M059J (cell line): ENCODE results near the gene CELSR1. TPM values are rescaled to one million over a fixed set of nuclear protein-coding genes. Genes with fewer than 3 reads are reported as not detected.

Source experiments
- DNase-seq: peaks from one replicate; pipeline ENCODE4 v3.0.0-alpha.2; 2012; ENCODE audit warnings: low read depth
- total RNA-seq: library from RNA; depleted of rRNA; stranded (reverse); fragments of >200 nt; shearing (Covaris generic); gene quantifications from 2 replicates; pipeline ENCODE4 v1.2.3, GENCODE V29; 2014

CELSR1 gene
- total RNA-seq, 1 experiment from 2014 or later, result 11.8 TPM

DNA sequence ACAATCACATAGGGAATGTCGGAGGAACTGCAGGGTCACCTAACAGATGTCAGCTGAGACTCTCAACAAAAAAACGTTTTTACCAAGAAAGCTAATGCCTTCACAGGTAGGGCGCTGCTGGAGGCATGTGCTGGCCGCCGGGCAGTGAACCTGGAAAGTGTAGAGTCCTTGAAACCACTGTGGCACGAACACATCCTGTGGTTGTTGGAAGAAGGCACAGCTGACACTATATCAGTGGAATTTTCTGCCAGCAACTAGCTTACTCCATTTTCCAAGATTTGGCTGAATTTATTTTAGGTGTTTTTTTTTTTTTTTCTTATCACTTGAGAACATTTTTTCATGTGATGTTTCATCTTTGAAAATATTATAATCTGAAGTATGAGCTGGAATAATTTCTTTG lies 187.7 kb downstream of the CELSR1 start:
- no peak for DNase-seq

DNA sequence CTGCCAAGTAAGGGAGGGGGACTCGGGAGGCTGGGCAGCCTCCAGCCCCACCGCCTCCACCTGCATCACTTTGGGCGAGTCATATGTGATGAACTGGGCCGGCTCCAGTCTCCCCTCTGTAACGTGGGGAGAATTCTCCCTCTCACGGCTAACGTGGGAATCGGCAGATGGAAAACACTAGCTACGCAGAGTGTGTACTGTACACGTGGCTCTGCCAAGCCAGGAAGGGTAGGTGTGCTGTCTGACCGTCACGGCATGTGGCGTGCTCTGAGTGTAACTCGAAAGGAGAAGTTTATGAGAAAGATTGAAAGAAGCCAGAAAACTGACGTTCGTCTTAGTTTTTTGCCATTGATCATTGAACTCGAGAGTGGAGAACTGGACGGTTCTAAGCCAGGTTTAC lies 188.2 kb downstream of the CELSR1 start:
- DNase-seq, result no peak

DNA sequence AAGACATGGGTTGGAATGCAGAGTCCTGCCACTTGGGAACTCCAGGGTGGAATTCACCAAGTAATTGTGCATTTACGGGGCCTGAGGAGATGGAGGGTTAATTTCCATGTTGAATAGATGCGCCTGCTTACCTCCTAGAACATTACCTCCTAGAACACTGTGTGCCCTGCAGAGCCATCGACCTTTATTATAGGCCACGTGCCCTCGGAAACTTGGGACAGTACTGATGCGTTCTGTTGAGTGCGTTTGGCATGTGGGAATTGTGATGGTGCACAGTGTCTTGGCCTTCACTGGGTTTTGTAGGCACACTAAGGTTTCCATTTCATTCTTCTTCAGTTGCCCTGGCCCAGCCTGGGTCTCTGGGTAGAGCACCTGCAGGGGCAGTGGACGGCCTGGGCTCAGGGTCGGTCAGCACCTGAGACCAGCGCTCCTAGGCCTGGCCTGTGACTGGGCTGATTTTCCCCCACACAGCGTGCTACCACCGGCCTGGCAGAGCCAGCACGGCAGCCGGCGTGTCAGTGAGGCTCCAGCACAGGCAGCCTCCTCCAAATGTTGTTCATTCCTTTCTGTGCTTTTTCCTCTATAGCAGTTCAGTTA lies 189.2 kb downstream of the CELSR1 start:
- no peak for DNase-seq

DNA sequence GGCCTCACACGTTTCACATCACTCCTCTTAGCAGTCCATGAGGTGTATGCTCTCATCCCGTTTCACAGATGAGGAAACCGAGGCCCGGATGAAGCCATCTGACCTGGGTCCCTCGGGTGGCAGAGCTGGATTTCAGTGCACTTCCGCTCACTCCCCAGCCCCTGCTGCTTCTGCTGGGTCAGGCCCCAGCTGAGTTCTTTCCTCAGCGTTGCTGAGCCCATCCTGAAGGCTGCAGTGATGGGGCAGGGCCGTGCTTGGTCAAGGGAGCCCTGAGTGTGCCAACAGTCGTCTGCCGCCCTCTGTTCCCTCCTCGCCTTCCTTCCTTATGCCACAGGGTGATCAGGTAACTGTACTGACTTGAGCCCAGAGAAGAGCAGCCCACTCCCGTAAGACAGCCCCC lies 189.8 kb downstream of the CELSR1 start:
- no peak for DNase-seq

DNA sequence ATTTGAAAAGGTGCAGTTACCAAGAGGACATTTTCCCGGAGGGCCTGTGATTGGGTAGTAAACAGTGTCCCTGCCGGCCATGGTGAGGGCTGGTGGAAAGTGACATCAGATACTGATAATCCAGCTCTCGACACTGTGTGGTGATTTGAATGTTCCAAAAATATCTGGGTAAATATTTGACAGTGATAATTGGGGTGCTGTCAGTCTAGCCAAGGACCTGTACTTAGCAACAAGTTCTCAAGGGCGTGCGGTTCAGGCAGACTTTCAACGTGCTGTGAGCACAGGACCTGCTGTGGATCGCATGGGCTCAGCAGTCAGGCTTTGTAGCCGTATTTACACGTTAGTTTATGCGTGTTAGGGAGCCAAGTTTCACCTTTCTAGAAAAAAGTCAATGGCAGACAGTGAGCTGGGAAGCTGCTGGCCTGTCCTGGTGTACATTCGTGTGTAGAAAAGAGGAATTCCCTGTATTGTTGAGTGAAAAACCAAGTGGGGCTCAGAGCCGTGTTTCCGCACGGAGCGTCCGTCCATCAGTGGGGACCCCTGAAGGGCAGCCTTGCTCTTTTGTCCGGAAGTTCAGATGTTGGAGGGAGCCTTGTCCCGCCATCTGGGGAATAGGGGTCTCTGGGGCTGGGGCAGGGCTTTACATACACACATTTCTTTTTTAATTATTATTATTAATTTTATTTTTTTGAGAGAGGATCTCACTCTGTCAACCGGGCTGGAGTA lies 190.6 kb downstream of the CELSR1 start:
- DNase-seq, result no peak

DNA sequence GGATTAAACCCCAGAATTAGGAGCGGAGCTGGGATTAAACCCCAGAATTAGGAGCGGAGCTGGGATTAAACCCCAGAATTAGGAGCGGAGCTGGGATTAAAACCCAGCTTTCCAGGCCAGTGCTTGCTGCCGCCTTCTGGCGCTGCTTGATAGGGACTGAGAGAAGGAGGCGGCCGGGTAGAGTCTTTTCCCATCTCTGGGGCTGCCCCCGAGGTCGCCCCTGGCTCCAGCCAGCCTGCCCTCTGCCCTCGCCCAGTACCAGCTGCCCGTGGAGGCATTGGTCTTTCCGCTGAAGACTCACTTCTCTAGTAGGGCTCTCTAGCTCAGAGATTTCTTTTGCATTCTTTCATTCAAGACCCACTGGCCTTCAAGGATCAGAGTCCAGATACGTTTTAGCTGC lies 196.7 kb downstream of the CELSR1 start:
- no peak for DNase-seq

DNA sequence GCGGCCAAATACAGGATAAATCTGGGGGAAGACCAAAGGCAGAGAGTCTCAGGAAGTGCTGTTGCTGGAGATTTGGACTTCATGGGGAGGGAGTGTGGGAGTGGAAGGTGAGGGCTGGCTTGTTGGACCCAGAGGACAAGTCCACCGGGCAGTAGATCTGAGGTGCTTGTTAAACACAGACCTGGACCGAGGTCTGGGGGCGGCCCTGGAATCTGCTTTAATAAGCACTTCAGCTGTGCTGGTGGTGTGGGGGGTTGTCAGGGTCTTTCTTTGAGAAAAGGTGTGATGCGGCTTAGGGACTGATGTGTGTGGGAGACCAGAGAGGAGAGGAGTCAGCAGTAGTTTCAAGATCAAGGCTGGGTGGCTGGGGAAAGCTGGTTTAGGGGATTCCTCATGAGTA lies 197.5 kb downstream of the CELSR1 start:
- DNase-seq, result no peak

DNA sequence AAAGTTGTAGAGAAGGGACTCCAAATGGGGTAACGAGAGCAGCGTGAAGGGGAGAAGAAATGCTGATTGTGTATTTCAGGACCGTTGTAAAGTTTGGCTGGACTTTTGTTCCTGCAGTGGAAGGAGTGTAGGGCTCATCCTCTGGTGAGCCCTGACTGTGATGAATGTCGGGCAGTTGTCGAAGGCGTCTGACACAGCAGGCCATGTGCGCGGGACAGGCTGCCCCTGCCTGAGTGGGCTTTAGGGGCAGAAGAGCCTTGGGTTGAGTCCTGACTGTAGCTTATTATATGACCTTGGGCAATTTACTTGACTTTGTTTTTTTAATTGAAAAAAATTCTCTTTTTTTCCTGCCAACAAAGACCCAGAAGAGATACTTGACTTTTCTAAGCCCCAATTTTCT lies 198.8 kb downstream of the CELSR1 start:
- DNase-seq, result no peak

DNA sequence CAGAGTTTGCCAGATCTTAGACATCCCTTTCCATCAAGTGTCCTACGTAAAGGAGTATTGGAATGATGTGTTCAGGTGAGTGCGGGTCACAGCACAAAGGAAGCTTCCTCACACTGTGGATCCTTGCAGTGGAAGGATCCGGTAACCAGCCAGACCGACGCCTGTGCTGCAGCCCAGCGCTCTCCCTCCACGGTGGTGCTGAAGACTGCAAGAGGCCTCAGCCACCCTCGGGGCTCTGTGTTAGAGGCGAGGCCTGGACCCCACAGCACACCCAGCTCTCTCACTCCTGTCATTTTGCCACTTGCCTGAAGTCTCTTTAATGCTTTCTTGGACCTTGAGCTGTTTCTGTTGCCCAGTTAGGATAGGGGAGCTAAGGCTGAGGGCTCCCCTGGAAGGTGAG lies 199.6 kb downstream of the CELSR1 start:
- DNase-seq, result no peak

DNA sequence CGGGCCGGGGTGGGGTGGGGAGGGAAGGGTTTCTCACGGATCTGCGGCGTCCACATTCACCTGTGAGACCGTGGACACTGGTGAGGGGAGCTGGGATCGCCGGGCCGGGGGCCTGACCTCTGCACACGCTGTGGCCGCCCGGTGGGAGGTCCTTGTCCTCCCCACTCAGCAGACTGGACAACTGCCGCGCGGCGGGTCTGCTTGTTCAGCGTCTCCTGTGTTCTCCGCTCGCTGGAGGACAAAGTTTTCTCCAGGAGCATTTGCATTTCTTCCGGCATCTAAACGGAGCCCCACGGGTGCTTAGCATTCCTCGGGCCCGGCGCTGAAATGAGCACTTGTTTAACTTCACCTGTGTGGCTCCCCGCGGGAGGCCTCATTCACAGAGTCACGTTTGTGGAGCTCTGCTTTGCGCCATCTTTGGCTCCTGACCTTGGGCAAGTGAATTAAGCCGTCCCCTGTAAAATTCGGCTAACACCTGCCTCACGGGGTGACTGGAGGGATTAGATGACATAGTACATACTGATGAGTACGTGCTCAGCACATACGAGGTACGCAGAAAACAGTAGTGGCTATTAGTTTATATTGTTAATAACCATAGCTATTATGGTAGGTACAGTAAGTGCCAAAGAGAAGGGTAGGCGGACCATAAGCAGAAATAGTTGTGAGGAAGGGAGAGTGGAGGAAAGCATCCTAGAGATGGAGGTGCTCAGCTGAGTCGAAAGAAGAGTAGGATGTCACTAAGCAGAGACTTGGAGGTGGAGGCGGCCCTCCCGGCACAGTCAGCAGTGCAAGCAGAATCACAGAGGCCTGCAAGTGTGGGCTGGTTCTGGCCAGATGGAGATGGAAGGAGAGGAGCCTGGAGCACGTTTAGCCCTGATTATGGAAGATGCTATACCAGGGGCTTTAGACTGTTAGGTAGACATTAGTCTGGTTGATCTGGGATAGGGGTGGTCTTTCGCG lies 201.0 kb downstream of the CELSR1 start:
- peak; percentile 15 for DNase-seq

DNA sequence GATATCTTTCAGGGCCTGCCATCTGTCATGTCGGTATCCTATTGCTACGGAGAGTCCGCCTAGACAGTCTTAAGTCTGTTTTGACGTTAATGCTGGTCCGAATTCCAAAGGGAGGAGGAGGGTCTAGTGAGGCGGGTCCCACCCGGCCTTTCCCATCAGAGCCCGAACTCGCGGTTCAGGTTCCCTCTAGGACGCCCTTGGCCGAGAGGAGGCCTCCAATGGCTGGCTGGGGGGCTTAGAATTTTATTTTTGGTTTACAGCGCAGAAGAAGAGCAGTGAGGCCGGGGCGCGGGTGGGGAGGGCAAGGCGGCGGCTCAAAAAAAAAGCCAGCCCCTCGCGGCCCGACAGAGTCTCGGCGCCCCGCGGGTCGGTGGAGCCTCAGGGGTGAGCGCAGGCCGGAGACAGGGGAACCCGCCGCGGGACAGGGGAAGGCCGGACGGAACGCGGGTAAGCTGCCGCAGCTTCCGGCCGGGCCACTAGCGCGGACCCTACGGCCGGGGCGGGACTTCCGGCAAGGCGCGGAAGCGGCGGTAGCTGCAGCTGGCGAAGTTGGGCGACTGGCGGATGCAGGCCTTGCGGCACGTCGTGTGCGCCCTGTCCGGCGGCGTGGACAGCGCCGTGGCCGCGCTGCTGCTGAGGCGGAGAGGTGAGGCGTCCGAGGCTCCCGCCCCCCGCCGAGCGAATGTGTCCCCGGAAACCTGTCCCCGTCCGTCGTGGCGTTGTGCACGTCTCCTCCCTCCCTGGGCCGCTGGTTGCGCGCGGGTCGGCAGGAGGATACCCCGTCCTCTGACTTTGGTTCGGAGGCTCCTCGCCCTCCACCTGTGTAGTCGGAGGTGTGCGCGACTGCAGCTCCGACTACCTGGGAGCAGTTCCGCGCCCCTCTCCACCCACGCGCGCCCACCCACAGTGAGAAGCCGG lies 202.0 kb downstream of the CELSR1 start, which contains the start of gene TRMU:
TSS of gene TRMU (plus strand) at position 514 of the 918 bp plus-strand sequence. CDS start at position 565, 51 bp downstream.
- DNase-seq, result peak; percentile 74

DNA sequence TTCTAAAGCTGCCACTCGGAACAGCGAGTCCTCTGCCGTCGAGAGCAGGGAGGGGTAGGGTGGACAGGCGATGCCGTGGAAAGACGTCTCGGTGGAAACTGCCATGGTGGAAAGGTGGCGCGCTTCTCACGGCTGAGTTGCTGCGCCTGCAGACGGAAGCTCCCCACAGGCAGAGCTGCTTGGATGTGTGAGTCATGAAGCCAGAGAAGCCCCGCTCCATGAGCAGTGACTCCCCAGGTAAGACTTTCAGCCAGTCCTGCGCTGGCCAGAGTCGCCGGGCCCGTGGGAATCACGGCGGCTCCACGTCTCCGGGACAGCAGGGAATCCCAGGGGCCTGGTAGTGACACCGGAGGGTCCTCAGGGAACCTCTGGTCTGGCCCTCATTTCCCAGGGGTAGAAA lies 205.9 kb downstream of the CELSR1 start:
- no peak for DNase-seq

DNA sequence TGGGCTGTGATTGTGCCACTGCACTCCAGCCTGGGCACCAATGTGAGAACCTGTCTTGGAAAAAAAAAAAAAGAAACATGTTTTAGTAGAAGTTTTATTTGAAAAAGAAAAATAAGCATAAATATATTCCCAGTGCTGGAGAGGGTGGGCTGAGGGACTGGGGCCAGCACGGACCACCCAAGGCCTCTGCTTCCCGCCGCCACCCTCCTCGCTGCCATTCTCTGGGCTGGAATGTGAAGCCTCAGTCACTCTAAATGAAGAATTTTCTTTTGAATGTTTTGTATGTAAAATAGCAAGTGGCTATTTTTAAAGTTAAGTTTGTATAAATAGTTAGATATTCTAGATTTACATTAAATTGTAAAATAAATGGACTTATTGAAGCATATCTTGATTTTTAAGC lies 207.0 kb downstream of the CELSR1 start:
- DNase-seq, result no peak

DNA sequence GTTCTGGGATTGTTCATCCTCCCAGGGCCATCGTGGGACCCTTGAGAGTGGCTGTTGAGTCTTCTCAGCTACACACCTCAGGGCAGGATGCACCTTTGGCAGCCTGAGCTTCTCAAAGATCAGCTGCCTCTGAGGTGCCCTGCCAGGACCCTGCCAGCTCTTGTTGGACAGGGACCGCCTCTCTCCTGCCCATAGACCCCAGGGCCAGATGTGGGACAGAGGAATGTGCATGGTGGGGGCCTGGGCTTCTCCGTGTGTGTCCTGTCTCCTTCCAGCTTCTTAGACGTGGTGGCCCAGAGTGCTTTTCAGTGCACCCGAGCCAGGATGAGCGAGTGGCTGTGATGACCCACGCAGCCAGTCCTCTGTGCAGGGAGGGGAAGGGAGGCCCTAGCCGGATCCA lies 207.8 kb downstream of the CELSR1 start:
- DNase-seq, result no peak

DNA sequence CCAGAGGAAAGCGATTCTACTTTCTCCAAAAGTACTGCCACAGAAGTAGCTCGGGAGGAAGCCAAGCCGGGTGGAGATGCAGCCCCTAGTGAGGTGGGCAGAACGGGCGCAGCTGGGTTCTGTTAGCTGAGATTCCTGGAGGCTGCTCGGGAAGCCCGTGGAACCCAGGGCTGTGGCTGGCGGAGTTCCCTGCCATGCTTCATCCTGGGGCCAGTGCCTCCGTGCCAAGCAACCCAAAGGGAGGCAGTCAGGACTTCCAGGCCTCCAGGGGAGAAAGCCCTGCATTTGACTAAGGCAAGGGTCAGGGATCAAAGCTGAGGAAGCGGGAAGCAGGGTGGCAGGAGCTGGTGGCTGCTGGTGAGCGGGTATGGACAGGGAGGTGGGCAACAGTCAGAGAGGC lies 208.6 kb downstream of the CELSR1 start:
- DNase-seq, result no peak

DNA sequence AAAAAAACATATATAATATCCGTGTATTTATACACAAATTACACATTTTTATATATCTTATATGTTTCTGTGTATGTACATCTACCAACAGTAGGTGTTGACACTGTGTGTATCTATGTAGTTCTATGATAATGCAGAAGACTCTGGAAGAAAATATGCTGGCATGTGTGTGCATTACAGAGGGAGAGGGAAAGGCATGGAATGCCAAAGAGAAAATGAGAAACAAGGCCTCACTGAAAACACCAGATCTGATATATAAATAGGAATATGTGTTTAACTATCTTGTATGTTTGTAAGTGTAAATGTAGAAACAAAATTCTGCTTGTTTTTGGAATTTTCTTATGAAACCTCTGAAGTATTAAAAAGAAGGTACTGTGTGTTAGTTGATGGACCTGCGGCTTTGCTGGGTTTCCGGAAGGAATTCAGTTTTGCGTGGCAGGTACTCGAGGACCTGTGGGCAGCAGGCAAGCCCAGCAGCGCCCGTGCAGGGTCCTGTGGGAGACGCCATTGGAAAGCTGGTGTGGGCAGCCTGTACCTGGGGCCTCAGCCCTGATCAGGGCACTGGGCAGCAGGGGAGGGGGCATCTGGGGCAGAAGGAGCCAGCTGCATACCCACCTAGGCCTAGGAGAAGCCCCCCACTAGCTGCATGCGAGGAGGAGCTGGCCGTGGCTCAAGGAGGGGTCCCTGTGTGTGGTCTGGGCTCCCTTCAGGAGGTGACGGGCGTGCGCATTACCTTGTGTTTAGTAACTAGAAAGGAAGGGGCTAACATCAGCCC lies 209.5 kb downstream of the CELSR1 start:
- DNase-seq, result no peak

DNA sequence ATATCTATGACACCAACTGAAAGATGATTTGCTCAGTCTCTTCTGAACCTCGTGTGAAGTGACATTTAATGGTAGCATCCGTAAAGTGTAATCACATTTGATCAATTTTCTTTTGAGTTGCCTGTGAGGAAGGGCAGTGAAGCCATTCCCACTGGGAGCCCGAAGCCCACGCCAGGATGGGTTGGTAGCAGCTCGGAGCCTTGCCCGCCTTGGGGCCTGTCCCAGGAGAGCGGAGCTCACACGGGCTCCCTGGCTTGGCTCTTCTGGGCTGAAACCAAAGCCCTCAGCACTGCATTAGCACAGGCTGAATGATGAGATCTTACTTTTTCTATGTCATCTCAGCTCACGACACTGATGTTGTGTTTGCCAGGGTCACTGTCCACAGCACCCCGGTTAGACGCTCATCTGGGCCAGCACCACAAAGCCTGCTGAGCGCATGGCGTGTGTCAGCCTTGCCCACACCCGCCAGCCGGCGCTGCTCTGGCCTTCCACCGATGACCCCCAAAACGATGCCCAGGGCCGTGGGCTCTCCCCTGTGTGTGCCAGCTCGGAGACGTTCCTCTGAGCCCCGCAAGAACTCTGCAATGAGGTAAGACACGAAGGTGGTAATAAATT lies 211.2 kb downstream of the CELSR1 start:
- DNase-seq, result no peak

DNA sequence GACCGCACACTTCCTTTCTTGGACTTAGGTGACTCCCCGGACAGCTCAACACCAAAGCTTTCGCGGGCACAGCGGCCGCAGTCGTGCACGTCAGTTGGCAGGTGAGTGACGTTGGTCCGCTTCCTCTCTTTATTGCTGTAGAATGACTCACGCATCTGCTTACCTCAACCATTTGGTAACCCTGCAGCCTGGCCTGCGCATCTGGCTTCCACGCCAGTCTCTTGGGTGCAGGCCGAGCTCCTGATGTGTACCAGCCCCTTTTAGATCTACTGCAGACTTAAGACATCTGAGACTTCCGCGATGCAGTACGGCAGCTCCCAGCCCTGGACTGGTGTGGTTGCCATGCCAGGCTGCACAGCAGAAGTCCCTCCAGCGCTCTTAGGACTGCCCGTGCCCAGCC lies 214.3 kb downstream of the CELSR1 start:
- DNase-seq, result no peak

DNA sequence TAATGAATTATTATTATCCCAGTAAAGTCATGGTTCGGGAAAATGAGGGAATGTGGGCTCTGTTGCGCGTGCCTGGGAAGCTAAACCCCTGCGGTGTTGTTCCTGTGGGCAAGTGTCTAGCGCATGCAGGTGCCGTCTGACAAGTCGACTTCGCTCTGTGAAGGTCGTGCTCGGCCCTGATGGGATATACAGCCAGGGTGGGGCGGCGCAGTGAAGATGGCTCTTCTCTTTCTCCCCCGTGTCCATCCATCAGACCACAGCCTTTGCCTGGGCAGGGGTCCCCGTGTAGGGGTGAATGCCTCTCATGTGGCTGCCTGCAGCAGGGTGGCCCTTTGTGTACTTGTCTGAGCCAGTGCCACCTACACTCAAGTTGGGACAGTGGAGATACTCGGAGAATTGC lies 214.7 kb downstream of the CELSR1 start:
- DNase-seq, result no peak

DNA sequence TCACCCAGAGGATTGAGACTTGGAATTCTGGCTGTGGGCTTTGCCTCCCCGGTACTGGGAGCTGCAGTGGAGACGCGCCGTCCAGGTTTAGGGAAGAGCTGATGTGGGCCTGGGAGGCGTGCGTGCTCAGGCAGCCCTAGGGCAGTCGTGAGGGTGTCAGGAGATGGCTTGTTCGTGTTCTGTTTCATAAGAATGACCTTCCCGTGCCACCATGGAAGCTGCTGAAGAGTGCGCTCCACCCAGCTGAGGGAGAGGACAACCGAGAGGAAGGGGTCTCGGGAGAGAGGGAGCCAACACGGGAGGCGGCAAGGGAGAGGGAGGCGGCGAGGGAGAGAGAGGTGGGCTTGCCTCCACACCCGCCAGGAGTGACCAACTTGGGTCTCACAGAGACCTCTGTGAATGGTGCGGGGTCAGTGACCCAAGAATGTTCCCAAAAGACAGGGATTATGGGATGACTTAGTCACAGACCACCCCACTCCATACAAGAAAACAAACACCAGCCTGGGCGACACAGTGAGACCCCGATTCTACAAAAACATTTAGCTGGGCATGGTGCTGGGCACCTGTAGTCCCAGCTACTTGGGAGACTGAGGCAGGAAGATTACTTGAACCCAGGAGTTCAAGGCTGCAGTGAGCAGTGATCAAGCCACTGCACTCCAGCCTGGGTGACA lies 216.6 kb downstream of the CELSR1 start:
- DNase-seq, result no peak
